Left kidney (tissue), 2 donors: ENCODE data around the gene TMEM154. TPM values are rescaled to one million over a fixed set of nuclear protein-coding genes. Genes with fewer than 3 reads are reported as not detected.

Experiments used
- DNase-seq: peaks from one replicate; pipeline ENCODE4 v3.0.0-alpha.2; 2013
- polyA plus RNA-seq: library from polyadenylated mRNA; unstranded; fragments of 120-200 nt; gene quantifications from one replicate; pipeline ENCODE4 v1.2.1, GENCODE V29; 2013; ENCODE audit not compliant: insufficient read length

The TMEM154 gene
- polyA plus RNA-seq, 1 donor, result 1.5 TPM

GRCh38 chr4:152629908-152630307, 49.9 kb downstream of the TMEM154 start:
- DNase-seq, result no peak

GRCh38 chr4:152628128-152628527, 51.7 kb downstream of the TMEM154 start:
- DNase-seq, result no peak

- no peak for DNase-seq
These were observed 53.0 kb downstream of the TMEM154 start for GRCh38 chr4:152626790-152627189.

DNA sequence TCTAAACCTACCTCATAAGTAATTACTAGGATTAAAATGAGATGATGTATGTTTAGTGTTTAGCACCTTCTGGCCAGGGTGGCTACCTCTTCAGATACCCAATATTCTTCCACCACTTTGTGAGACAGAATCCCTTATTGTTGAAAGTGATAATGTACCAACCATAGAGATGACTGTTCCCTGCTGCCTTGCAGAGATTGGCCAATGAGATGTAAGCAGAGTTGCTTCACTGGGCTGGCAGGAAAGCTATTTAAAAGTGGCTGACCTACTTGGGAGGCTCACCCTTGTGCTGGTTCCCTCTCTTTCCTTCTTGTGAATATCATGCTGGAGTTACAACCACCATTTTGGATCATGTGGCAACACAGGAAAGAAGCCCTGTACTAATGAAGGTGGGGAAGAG, 58.9 kb downstream of the TMEM154 start:
- DNase-seq, result no peak

- DNase-seq, result no peak
These were observed 59.6 kb downstream of the TMEM154 start for GRCh38 chr4:152620218-152620617.

DNA sequence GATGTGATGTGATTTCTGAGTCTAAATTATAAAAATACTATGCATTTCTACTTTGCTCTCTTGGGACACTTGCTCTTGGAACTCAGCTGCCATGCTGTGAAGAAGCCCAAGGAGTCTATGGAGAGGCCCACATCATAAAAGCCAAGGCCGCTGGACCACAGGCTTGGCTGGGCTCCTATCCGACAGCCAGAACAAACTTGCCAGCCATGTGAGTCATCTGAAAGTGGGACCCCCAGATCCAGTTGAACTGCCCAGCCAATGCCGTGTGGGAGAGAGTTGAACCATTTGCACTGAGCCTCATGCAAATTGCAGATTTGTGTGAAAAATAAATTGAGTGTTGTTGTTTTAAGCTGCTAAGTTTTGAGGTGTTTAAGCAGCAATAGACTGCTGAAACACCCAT, 60.2 kb downstream of the TMEM154 start:
- DNase-seq, result no peak

DNA sequence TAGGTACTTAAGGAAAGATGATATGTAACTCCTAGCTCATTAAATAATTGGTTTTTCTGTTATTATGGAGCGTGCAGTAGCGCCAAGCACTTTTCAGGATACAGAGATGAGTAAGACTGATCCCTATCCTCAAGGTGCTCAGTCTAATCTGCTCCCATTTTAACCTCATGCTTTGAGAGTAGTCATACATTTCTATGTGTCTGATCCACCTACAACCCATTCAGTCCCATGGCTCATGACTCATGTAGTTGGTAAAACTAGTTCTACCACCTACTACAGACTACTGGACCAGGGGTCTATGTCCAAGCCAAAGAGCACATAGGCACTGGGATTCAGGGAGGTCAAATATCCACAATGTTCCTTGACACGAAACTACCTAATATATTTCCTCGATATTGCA, 60.8 kb downstream of the TMEM154 start:
- no peak for DNase-seq

DNA sequence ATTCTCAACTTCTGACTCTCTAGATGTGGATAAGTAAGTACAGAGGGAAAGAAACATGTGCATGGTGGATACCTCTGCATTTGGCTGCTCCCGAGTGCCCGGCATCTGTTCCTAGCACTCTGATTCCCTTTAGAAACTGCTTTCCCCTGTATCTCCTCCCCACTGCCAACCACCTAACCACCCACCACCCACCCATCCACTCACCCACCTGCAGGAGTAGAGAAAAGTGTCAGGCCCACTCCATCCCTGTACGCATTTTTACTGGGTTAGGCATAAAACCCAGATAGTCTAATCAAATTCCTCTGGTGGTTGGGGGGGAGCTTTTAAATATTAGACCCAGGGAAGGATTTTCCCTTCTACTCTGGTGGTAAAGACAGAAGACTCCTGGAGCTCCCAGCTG, 63.0 kb downstream of the TMEM154 start:
- no peak for DNase-seq

- no peak for DNase-seq
These were observed 65.7 kb downstream of the TMEM154 start for GRCh38 chr4:152613841-152614721.

- no peak for DNase-seq
These were observed 66.4 kb downstream of the TMEM154 start for GRCh38 chr4:152613351-152613750.

GRCh38 chr4:152610131-152610530, 69.7 kb downstream of the TMEM154 start:
- no peak for DNase-seq

DNA sequence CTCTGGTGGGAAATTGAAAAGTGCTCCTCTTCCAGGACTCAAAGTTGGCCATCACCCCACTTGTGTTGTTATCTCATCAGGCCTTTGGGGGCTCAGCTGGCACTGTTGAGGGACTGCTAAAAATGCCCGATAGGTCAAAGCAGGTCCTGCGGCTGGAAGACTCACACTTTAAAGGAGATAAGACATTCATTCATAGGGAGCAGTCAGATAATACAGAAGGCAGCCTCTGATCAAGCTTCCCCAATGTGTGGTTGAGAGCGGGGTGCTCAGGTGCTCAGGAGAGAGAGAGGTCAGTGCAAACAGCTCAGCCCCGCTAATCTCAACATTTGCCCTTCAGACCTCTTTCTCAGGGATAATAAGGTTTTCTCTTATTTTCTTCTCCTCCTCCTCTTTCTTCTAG, 70.3 kb downstream of the TMEM154 start:
- DNase-seq, result no peak

DNA sequence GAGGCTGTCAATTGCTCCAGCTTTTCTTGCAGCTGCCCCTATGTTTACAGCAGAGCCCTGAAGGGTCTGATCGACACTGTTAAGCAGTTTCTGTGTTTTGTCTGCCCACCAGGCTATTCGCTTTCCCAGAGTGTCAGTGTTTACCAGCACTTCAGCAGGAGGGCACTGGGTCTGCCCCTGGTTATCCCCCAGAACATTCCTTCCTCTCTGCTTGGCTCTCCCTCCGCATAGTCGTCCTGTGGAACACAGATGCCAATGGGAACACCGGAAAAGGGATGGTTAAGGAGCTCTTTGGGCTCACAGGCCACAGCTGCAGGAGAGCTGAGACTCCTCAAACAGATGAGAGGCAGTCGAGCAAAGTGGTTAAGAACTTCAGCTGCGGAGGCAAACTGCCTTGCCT, 72.6 kb downstream of the TMEM154 start:
- DNase-seq, result no peak

GRCh38 chr4:152606753-152607152, 73.0 kb downstream of the TMEM154 start:
- no peak for DNase-seq

DNA sequence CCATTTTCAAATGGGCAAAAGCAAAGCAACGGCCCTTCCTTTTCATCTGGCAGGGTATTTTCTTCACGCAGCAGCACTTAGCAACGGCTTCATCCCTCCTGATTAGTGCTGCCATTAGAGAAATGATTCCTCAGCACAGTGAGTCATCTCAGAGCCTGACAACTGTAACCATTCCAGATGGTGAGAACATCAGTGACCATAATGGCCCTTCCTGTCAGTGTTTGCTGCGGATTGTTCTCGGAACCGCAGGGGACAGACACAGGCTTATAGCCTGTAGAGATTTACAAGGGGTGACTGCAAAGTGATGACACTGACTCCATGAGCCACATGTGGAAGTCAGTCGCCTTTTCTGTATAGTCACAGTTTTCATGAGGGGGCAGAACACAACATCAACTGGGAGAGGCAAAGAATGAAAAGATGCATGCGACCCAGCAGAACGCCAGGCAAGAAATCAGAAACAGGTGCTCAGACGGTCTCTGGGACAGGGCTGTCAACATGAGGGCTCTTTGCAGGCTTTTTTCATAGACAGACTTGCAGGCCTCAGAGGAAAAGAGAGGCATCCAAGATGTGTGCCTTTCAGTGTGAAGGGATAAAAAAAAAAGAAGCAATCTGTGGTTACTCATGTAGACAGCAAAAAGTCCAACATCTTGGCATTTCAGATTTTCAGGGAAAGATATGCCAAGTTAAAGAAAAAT, 74.0 kb downstream of the TMEM154 start:
- no peak for DNase-seq

DNA sequence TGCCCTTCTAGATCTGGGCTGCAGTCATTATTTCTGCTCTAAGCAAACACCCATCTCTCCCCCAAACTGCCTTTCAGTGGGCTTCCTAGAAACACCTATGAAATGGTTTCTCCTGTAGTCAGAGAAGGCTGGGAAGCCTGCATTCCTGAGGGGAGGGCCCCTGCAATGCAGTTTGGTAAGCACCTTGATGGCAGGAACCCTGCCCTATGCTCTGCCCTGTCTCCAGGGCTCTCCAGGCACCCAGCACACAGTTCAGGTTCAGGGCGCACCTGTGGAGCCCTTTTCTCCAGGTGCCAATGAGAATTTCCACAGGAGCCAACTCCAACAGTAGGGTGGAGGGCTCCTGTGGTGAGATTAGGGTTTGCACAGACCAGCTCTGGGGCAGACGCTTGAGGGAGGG, 74.8 kb downstream of the TMEM154 start:
- DNase-seq, result no peak

GRCh38 chr4:152601156-152601555, 78.6 kb downstream of the TMEM154 start:
- no peak for DNase-seq

DNA sequence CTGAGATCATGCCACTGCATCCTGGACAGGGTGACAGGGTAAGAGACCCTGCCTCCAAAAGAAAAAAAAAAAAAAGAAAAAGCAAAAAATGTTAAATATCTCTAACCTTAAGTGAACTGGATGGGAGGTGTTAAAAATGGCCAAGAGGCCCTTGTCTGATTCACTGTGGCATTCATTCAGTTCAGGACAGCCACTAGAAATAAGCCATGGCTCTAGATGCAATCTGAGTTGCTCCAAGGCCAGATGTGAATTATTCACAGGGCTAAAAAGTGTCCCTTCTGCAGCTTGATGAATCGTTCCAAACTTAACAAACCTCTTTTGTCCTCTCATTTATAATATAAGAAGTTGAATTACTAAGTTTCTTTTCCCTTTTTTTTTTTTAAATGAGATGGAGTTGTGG, 80.2 kb downstream of the TMEM154 start:
- no peak for DNase-seq

DNA sequence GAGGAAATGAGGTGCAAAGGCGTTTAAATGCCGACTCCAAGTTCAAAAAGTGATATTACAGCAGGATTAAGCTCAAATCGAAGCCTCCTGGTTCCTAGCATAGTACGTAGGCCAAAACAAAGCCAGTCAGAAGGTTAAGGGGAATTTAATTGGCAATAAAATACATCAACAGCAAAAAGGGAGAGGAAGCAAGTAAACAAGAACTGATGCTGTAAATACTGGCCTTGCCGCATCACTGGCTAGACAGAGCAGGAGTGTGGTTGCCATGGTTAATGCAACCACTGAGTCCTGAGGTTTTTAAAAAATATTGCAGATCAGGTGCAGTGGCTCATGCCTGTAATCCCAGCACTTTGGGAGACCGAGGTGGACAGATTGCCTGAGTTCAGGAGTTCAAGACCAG, 80.7 kb downstream of the TMEM154 start:
- no peak for DNase-seq

- DNase-seq, result no peak
These were observed 81.3 kb downstream of the TMEM154 start for GRCh38 chr4:152598454-152598853.

DNA sequence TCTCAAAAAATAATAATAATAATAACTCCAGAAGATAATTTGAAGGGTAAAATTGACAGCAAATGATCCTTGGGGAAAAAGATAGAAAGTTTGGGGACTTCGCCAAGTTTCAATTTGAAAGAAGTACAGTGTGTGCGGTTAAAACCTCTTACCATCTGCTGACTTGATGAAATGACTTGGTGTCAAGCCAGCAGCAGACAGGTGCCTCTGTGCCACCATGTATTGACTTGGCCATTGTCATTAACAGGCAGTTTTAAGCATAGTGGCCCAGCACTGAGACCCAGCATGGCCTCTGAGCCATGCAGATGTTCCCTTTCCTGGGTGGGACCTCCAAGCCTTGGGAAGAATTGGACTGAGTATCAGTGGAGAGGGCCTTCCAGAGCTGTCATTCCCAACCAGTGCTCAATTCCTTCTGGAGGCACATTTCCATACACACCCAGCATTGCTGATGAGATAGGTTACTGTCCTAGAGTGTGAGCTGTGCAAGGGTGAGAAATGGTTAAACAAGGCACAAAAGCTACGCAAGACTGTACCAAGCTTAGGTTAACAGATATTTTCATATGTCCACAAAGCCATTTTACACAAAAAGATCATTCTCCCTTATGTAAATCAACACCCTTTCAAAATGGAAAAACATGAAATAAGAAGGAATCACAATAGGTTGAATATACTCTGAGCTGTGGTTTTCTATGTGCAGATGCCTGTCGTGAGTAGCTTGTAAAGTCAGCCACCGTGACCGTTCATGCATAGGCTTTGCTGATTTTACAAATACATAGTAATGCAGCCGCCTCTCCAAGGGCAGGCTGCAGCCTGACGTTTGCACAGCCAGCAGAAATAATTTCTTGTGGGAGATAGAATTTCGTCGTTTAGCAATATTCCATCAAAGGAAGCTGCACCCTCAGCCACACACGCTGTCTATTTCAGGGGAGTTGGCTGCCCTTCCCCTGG, 84.5 kb downstream of the TMEM154 start:
- DNase-seq, result no peak

GRCh38 chr4:152594057-152594456, 85.7 kb downstream of the TMEM154 start:
- DNase-seq, result no peak

DNA sequence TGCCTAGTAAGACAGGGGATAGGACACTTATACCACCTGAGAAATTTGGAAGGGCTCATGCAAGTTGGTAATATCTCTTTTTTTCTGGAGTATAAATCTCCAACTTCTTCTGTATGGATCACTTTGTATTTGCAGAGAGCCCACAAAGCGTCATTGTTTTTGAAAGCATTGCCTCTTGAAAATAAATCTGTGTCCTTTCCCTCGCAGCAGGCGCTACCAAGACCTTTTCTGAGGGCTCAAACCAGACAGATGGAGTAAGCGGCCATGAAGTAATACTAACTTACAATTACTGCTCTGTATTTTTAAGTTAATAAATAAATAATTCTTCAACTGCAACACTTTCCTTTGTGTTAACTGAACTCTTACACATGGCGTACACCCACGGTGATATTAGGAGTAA, 87.9 kb downstream of the TMEM154 start:
- DNase-seq, result no peak
